Thyroid gland (tissue), 4 donors: ENCODE data around the gene HEMK1.

Experiments used
- CTCF ChIP-seq, 6 experiments: fragments of 200-600 bp in 3 of 6; fragments of 450-650 bp in 3 of 6; sonication (generic) in 3 of 6; IDR thresholded peaks; one replicate each; pipeline ENCODE4 v1.5.1; 2016 to 2019; ENCODE audit warnings: antibody characterized with exemption in 6 of 6, mild to moderate bottlenecking in 2 of 6, inconsistent platforms in 1 of 6, moderate library complexity in 1 of 6
- POLR2A ChIP-seq, 2 donors: fragments of 450-650 bp; IDR thresholded peaks; one replicate each; pipeline ENCODE4 v1.6.1; 2017; ENCODE audit warnings: antibody characterized with exemption in 2 of 2, mild to moderate bottlenecking in 2 of 2, moderate library complexity in 1 of 2

DNA sequence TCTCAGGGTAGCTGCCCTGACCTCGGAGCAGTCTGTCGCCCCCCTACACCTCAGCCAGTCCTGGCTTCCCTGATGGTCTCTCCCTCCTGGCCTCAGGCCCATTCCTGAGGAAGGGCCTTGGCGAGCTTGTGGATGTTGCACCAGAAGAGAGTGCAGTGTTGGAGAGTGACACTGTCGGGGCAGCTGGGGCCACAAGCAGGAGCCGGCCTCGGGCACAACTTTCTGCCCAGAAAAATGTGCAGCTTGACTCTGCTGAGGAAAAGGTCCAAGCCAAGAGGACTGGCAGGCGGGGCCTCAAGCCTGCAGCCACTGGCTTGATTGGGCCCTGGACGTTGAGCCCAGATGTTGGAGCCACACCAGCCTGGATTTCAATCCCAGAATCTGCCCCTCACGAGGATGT, 12.8 kb downstream of the HEMK1 start:
- TF ChIP-seq CTCF (IDR thresholded peaks at IDR 0.05) = no peak
- TF ChIP-seq POLR2A (IDR thresholded peaks at IDR 0.05) = peak in 1 of 2 donors; percentile 8
